Activated T-helper 2 cell treated with anti-CD3 and anti-CD28 coated beads, Interferon-gamma antibody, Interleukin-2, Interleukin-4, amounts not matched to agents 10 μg/mL and 5 μg/mL and 100 μg/mL, durations not matched to agents 14 hours and 24 hours and 36 hours (primary cell): ENCODE data around the gene TMEM38B. TPM values are rescaled to one million over a fixed set of nuclear protein-coding genes. Genes with fewer than 3 reads are reported as not detected.
"Not testable (repeated sequence)": the region's sequence is repeated elsewhere in the genome, so short reads cannot be mapped to it uniquely, and the experiment has no call there.

Source experiments
- DNase-seq: peaks from one replicate; pipeline ENCODE4 v3.0.0; 2021; ENCODE audit warnings: low spot score
- H3K27ac Mint-ChIP-seq: one replicate; pipeline ENCODE4 v1.8.0; 2021; ENCODE audit warnings: mixed read lengths
- H3K27me3 Mint-ChIP-seq: one replicate; pipeline ENCODE4 v1.8.0; 2021; ENCODE audit warnings: low read depth, mixed read lengths
- H3K36me3 Mint-ChIP-seq: one replicate; pipeline ENCODE4 v1.8.0; 2021; ENCODE audit warnings: low read depth, mixed read lengths
- H3K4me1 Mint-ChIP-seq: one replicate; pipeline ENCODE4 v1.8.0; 2021; ENCODE audit warnings: low read depth, mixed read lengths
- H3K4me3 Mint-ChIP-seq: one replicate; pipeline ENCODE4 v1.8.0; 2021; ENCODE audit warnings: low read depth, mild to moderate bottlenecking, moderate library complexity, mixed read lengths
- H3K9me3 Mint-ChIP-seq: one replicate; pipeline ENCODE4 v1.8.0; 2021; ENCODE audit warnings: mixed read lengths
- intact Hi-C: fragments of 100-400 bp; cut with micrococcal nuclease; formaldehyde crosslinking; loops from one replicate; pipeline ENCODE4 v1.15.1; 2023
- total RNA-seq: library from RNA; stranded (reverse); gene quantifications from 2 replicates; pipeline ENCODE4 v1.2.3, GENCODE V29; 2022

TMEM38B gene
- total RNA-seq, 1 donor from 2014 or later = 13.1 TPM

DNA sequence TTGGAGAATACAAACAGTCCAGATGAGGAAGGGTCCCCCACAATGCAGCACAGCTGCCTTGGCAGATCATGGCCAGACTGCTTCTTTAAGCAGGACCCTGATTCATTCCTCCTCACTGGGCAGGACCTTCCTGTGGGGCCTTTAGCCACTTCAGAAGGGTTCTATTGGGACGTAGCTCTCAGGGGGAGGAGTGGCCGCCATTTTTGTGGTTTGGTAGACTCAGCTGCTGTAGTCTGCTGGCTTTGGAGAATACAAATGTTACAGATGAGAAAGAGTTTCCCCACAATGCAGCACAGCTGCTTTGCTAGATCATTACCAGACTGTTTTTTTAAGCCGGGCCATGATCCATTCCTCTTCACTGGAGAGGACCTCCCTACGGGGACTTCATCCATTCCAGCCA, 57.4 kb downstream of the TMEM38B start:
- H3K4me3 Mint-ChIP-seq = no peak overlapping the region
- intact Hi-C loops = no loop called here
- H3K27ac Mint-ChIP-seq = no peak overlapping the region
- no peaks in the 10 kb centered on the region for H3K27me3 Mint-ChIP-seq
- H3K4me1 Mint-ChIP-seq = no peaks in the 10 kb centered on the region
- H3K36me3 Mint-ChIP-seq = peaks cover 24% of the 10 kb centered on the region
- DNase-seq = no peak
- H3K9me3 Mint-ChIP-seq = peaks cover 44% of the 10 kb centered on the region

DNA sequence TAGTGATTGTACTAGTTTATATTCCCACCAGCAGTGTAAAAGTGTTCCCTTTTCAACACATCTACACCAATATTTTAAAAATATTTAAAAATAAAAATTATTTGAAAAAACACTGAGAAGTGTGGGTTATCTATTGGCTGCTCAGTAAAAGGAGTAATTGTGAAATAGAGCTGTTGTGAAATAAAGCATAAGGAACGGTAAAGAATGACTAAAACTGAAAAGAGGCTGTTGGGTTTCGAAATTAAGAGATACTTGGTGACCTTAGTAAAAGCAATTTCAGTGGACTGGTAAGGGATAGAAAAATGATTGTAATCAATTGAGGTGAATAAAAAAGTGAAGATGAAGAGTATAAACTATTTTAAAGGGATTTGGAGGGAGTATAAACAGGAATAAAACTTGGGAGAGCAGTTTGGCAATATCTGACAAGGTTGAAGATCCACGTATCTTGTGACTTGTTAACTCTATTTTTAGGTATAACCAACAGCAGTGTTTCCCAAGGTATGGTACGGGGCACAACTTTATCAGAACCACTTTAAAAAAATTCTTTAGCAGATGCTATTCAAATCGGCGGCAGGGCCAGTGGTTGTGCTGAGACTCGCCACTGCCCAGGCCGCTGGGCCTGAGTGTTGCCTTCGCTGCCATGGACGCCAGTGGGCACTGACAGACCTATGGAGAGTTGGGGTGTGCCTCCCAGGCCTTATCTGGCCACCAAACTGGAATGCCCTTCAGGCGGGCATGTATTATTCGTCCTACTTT, 63.3 kb downstream of the TMEM38B start:
- H3K27me3 Mint-ChIP-seq = no peaks in the 10 kb centered on the region
- intact Hi-C loops = no loop called here
- H3K9me3 Mint-ChIP-seq = peaks cover 37% of the 10 kb centered on the region

DNA sequence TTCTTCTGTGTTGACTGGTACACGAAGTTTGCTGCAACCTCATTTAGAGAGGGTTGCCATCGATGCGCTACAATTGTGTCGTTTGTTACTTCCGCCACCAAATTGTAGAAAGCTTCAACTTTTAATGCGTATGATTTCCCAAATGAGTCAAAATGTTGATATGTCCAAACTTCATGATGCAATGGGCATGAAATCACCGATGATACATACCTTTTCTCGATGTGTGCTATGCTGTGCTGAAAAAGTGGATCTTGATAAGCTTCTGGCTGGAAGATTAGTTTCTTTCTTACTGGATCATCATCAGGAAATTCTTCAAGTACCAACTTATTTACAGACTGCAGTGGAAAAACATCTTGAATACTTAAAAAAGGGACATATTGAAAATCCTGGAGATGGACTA, 65.7 kb downstream of the TMEM38B start:
- no peak for DNase-seq
- peaks cover 1% of the 10 kb centered on the region for H3K4me1 Mint-ChIP-seq
- peaks cover 14% of the 10 kb centered on the region for H3K9me3 Mint-ChIP-seq
- intact Hi-C loops = no loop called here
- H3K27me3 Mint-ChIP-seq = no peaks in the 10 kb centered on the region
- H3K27ac Mint-ChIP-seq = no peak overlapping the region
- H3K36me3 Mint-ChIP-seq = no peaks in the 10 kb centered on the region
- H3K4me3 Mint-ChIP-seq = no peak overlapping the region

More for the DNA sequence above, 63.3 kb downstream of the TMEM38B start:
- Mint-ChIP-seq H3K4me1 (peaks cover 1% of the 10 kb centered on the region), H3K36me3 (peaks cover 3% of the 10 kb centered on the region), H3K4me3 (no peak overlapping the region), H3K27ac (no peak overlapping the region)
- no peak for DNase-seq

DNA sequence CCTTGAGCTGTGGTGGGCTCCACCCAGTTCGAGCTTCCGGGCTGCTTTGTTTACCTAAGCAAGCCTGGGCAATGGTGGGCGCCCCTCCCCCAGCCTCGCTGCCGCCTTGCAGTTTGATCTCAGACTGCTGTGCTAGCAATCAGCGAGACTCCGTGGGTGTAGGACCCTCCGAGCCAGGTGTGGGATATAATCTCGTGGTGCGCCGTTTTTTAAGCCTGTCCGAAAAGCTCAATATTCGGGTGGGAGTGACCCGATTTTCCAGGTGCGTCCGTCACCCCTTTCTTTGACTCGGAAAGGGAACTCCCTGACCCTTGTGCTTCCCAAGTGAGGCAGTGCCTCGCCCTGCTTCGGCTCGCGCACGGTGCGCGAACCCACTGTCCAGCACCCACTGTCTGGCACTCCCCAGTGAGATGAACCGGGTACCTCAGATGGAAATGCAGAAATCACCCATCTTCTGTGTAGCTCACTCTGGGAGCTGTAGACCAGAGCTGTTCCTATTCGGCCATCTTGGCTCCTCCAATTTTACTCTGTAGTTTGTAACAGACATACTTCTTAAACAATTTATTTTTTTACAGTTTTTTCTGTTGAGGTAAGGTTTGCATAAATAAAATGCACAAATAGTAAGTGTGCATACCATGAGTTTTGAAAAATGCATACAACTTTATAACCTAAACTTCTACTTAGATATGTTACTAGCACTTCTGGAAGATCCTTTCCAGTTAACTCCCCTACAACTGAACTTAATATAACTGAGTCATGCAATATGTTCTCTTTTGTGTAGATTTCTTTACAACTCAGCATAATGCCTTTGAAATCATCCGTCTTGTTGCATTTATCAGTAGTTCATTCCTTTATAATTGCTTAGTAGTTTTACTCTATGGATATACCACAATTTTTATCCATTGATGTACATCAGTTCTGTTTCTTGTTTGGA, 88.5 kb downstream of the TMEM38B start:
- DNase-seq, intact Hi-C loops, H3K4me1 Mint-ChIP-seq, H3K4me3 Mint-ChIP-seq, H3K27ac Mint-ChIP-seq, H3K36me3 Mint-ChIP-seq, H3K27me3 Mint-ChIP-seq: not testable (repeated sequence)
- peaks cover 14% of the 10 kb centered on the region for H3K9me3 Mint-ChIP-seq

DNA sequence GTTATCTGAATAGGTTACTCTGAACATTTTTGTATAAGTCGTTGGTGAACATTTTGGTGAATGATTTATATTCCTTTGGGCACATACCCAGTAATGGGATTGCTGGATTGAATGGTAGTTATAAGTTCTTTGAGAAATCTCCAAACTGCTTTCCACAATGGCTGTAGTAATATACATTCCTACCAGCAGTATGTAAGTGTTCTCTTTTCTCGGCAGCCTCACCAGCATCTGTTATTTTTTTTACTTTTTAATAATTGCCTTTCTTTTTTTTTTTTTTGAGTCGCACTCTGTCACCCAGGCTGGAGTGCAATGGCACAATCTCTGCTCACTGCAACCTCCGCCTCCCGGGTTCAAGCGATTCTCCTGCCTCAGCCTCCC, 89.1 kb downstream of the TMEM38B start:
- H3K36me3 Mint-ChIP-seq, H3K27me3 Mint-ChIP-seq, intact Hi-C loops, H3K4me1 Mint-ChIP-seq, DNase-seq, H3K27ac Mint-ChIP-seq, H3K4me3 Mint-ChIP-seq: not testable (repeated sequence)
- H3K9me3 Mint-ChIP-seq = peaks cover 20% of the 10 kb centered on the region

DNA sequence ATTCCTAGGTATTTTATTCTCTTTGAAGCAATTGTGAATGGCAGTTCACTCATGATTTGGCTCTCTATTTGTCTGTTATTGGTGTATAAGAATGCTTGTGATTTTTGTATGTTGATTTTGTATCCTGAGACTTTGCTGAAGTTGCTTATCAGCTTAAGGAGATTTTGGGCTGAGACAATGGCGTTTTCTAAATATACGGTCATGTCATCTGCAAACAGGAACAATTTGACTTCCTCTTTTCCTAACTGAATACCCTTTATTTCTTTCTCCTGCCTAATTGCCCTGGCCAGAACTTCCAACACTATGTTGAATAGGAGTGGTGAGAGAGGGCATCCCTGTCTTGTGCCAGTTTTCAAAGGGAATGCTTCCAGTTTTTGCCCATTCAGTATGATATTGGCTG, 92.5 kb downstream of the TMEM38B start:
- H3K27ac Mint-ChIP-seq, H3K36me3 Mint-ChIP-seq, H3K27me3 Mint-ChIP-seq, H3K4me1 Mint-ChIP-seq, intact Hi-C loops, DNase-seq, H3K4me3 Mint-ChIP-seq: not testable (repeated sequence)
- H3K9me3 Mint-ChIP-seq = peaks cover 25% of the 10 kb centered on the region

DNA sequence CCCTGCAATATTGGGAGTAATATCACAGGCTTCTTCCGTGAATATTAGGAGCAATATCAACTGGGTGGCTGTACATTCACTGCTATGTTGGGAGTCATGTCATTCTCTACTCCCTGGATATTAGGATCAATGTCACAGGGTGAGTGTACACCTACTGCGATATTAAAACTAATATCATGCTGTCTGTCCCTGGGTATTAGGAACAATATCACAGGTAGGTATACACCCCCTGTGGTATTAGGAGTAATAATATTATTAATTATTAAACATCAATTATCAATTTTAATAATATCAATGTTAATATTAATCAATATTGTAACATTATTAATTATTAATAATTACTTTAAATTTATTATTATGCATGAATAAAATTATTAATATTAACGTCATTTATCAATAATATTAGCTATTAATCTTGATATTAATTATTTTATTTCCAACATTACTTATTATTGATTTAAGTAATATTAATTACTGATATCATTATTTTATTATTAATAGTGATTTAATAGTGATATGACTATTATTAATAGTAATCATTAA, 121.9 kb downstream of the TMEM38B start:
- H3K4me1 Mint-ChIP-seq = no peaks in the 10 kb centered on the region
- H3K4me3 Mint-ChIP-seq = no peak overlapping the region

DNA sequence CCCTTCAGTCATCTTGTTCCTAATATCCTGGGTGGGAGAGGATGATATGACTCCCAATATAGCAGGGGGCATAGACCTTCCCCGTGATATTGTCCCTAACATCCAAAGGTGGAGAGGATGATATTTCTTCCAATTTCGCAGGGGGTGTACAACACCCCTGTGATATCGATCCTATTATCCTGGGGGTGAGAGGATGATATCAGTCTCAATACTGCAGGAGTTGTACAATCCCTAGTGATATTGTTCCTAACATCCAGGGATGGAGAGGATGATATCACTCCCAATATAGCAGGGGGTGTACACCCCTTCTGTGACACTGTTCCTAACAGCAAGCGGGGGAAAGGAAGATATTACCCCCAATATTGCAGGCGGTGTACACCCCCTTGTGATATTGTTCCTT, 122.6 kb downstream of the TMEM38B start:
- intact Hi-C loops = no loop called here
- Mint-ChIP-seq H3K36me3 (no peaks in the 10 kb centered on the region), H3K27ac (no peak overlapping the region), H3K27me3 (no peaks in the 10 kb centered on the region), H3K4me1 (no peaks in the 10 kb centered on the region), H3K9me3 (peaks cover 7% of the 10 kb centered on the region), H3K4me3 (no peak overlapping the region)
- DNase-seq = no peak

More for the DNA sequence above, 121.9 kb downstream of the TMEM38B start:
- no peak for DNase-seq
- Mint-ChIP-seq H3K27me3 (no peaks in the 10 kb centered on the region), H3K36me3 (no peaks in the 10 kb centered on the region), H3K9me3 (peaks cover 7% of the 10 kb centered on the region), H3K27ac (no peak overlapping the region)
- intact Hi-C loops = no loop called here

DNA sequence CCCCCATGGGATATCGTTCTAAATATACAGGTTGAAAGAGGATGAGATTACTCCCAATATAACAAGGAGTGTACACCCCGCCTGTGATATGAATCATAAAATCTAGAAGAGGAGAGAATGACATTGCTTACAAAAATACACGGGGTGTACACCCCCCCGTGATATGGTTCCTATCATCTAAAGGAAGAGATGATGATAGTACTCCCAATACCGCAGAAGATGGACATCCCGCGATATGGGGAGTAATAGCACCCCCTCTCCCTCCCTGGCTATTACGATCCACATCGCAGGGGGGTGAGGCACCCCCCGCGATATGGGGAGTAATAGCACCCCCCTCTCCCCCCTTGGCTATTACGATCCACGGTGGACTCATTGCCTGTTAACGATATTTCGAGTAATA, 124.6 kb downstream of the TMEM38B start:
- H3K4me3 Mint-ChIP-seq = no peak overlapping the region
- peaks cover 9% of the 10 kb centered on the region for H3K9me3 Mint-ChIP-seq
- H3K4me1 Mint-ChIP-seq = no peaks in the 10 kb centered on the region
- intact Hi-C loops = no loop called here
- no peak overlapping the region for H3K27ac Mint-ChIP-seq
- H3K36me3 Mint-ChIP-seq = no peaks in the 10 kb centered on the region
- H3K27me3 Mint-ChIP-seq = no peaks in the 10 kb centered on the region
- no peak for DNase-seq

DNA sequence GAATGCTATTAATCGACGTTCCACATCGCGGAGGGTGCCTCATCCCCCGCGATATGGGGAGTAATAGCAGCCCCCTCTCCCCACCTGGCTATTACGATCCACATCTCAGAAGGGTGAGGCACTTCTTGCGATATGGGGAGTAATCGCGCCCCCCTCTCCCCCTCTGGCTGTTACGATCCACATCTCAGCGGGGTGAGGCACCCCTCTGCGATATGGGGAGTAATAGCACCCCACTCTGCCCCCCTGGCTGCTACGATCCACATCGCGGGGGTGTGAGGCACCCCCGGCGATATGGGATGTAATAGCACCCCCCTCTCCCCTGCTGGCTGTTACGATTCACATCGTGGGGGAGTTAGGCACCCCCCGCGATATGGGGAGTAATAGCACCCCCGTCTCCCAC, 128.5 kb downstream of the TMEM38B start:
- intact Hi-C loops = no loop called here
- no peaks in the 10 kb centered on the region for H3K4me1 Mint-ChIP-seq
- H3K4me3 Mint-ChIP-seq = no peak overlapping the region
- H3K27me3 Mint-ChIP-seq = no peaks in the 10 kb centered on the region
- no peak overlapping the region for H3K27ac Mint-ChIP-seq
- no peak for DNase-seq
- peaks cover 3% of the 10 kb centered on the region for H3K9me3 Mint-ChIP-seq
- no peaks in the 10 kb centered on the region for H3K36me3 Mint-ChIP-seq

Other genes starting within 250 kb of the TMEM38B start
- 3.2 and 3.7 TPM in 2 replicates for gene FSD1L, start 246.5 kb upstream of the TMEM38B start, total RNA-seq
- gene FKTN, start 136.4 kb upstream of the TMEM38B start, total RNA-seq = 10.3 and 11.3 TPM in 2 replicates
- gene TAL2, start 32.1 kb upstream of the TMEM38B start, total RNA-seq = not detected in 2 replicates